Head of caudate nucleus (tissue), 42 donors: ENCODE data around the gene LSM12.
A peak's percentile ranks its signal among the peaks of the same experiment; 100 is the strongest.
"Not testable (repeated sequence)": the region's sequence is repeated elsewhere in the genome, so short reads cannot be mapped to it uniquely, and the experiment has no call there.

ENCODE experiments used
- DNase-seq, 42 donors: peaks; one replicate each; pipeline versions ENCODE4 v3.0.0 to v3.0.0-alpha.2; 2020 to 2021; ENCODE audit warnings: mixed read lengths in 7 of 42
- intact Hi-C: fragments of 100-400 bp; cut with DNase I; formaldehyde crosslinking; loops from one replicate; pipeline ENCODE4 v1.15.0; 2022

The LSM12 gene

GRCh38 chr17:44000871-44001460, 65.5 kb downstream of the LSM12 start:
- intact Hi-C loops, result no loop called here
- DNase-seq, result no peak

GRCh38 chr17:44000141-44000860, 66.2 kb downstream of the LSM12 start:
- intact Hi-C loops, result no loop called here
- no peak for DNase-seq

- no peak for DNase-seq
- intact Hi-C loops, result loop anchor here (10.0 kb wide), 1 partner anchor 54 kb away; the partner anchor contains the start of gene PPY
These were observed 67.4 kb downstream of the LSM12 start for GRCh38 chr17:43999024-43999423.

GRCh38 chr17:43998552-43998951, 67.9 kb downstream of the LSM12 start:
- intact Hi-C loops, result loop anchor here (10.0 kb wide), 1 partner anchor 54 kb away; the partner anchor contains the start of gene PPY
- DNase-seq, result no peak

GRCh38 chr17:43997180-43997579, 69.3 kb downstream of the LSM12 start:
- DNase-seq, result not testable (repeated sequence)
- intact Hi-C loops, result loop anchor here (10.0 kb wide), 1 partner anchor 52 kb away; the partner anchor contains the start of gene PPY

- no peak for DNase-seq
- intact Hi-C loops, result loop anchor here (10.0 kb wide), 1 partner anchor 50 kb away; the partner anchor contains the start of gene PPY
These were observed 71.4 kb downstream of the LSM12 start for GRCh38 chr17:43995150-43995471.

- peak; percentile 59 to 90 (median 78) for DNase-seq
- intact Hi-C loops, result loop anchor here (10.0 kb wide), 1 partner anchor 50 kb away; the partner anchor contains the start of gene PPY
These were observed 72.0 kb downstream of the LSM12 start for GRCh38 chr17:43994272-43995149.

GRCh38 chr17:43992641-43993040, 73.8 kb downstream of the LSM12 start:
- intact Hi-C loops, result loop anchor here (10.0 kb wide), 1 partner anchor 48 kb away; the partner anchor contains the start of gene PPY
- no peak for DNase-seq

- intact Hi-C loops, result no loop called here
- no peak for DNase-seq
These were observed 78.2 kb downstream of the LSM12 start for GRCh38 chr17:43988301-43988700.

- intact Hi-C loops, result no loop called here
- DNase-seq, result no peak
These were observed 79.1 kb downstream of the LSM12 start for GRCh38 chr17:43987131-43988021.

- intact Hi-C loops, result no loop called here
These were observed 80.1 kb downstream of the LSM12 start for GRCh38 chr17:43986225-43986981.

GRCh38 chr17:43984521-43984920, 82.0 kb downstream of the LSM12 start:
- no peak for DNase-seq
- intact Hi-C loops, result no loop called here

More at GRCh38 chr17:43986225-43986981, 80.1 kb downstream of the LSM12 start:
- peak in 26 of 42 donors; percentile 22 to 74 (median 47) for DNase-seq
